Thyroid gland (tissue), 4 donors: ENCODE measurements around the gene NPEPPS. TPM values are rescaled to one million over a fixed set of nuclear protein-coding genes. Genes with fewer than 3 reads are reported as not detected.

Source experiments
- DNase-seq, 2 donors: peaks; one replicate each; pipeline ENCODE4 v3.0.0-alpha.2; 2019
- H3K27ac ChIP-seq, 3 donors: fragments of 200-600 bp; sonication (generic); 1 replicate in 2 of 3; 2 replicates in 1 of 3; pipeline ENCODE4 v1.5.1; 2016 to 2019; ENCODE audit warnings: mild to moderate bottlenecking in 1 of 3, moderate library complexity in 1 of 3
- H3K27me3 ChIP-seq: fragments of 200-600 bp; sonication (generic); one replicate; pipeline ENCODE4 v1.5.1; 2019
- H3K36me3 ChIP-seq, 2 donors: fragments of 200-600 bp; sonication (generic); one replicate each; pipeline ENCODE4 v1.5.1; 2016 to 2019
- H3K4me1 ChIP-seq, 2 donors: fragments of 200-600 bp; sonication (generic); one replicate each; pipeline ENCODE4 v1.5.1; 2017 to 2019
- H3K4me3 ChIP-seq, 3 donors: fragments of 200-600 bp; sonication (generic); replicated peaks in 1 of 3; 1 replicate in 2 of 3; 2 replicates in 1 of 3; pipeline ENCODE4 v1.5.1; 2016; ENCODE audit warnings: mild to moderate bottlenecking in 1 of 3
- H3K9me3 ChIP-seq: fragments of 200-600 bp; sonication (generic); one replicate; pipeline ENCODE4 v1.5.1; 2017
- CTCF ChIP-seq, 6 experiments: fragments of 200-600 bp in 3 of 6; fragments of 450-650 bp in 3 of 6; sonication (generic) in 3 of 6; IDR thresholded peaks; one replicate each; pipeline ENCODE4 v1.5.1; 2016 to 2019; ENCODE audit warnings: antibody characterized with exemption in 6 of 6, mild to moderate bottlenecking in 2 of 6, inconsistent platforms in 1 of 6, moderate library complexity in 1 of 6
- POLR2A ChIP-seq, 2 donors: fragments of 450-650 bp; IDR thresholded peaks; one replicate each; pipeline ENCODE4 v1.6.1; 2017; ENCODE audit warnings: antibody characterized with exemption in 2 of 2, mild to moderate bottlenecking in 2 of 2, moderate library complexity in 1 of 2
- WGBS, 2 donors: methylation state at CpG; one replicate each; pipeline ENCODE4 v1.1.5; 2017; 5-methylcytosine and 5-hydroxymethylcytosine counted together
- intact Hi-C: fragments of 100-400 bp; cut with DNase I; formaldehyde crosslinking; loops from one replicate; pipeline ENCODE4 v1.15.1; 2023
- total RNA-seq, 4 donors: library from RNA; depleted of rRNA; stranded (reverse); fragments of >200 nt; gene quantifications; one replicate each; pipeline ENCODE4 v1.2.3, GENCODE V29; 2016

Gene NPEPPS
- total RNA-seq, 4 donors from 2014 or later: 78.9 to 150 (median 111) TPM

- no peak for DNase-seq
- intact Hi-C loops: loop anchor here (10.0 kb wide), 1 partner anchor 390 kb away; no protein-coding TSS in a partner anchor
- Histone ChIP-seq H3K27ac (peak overlapping the region; percentile 0 to 71 (median 69)), H3K36me3 (peaks cover 4 to 9% of the 10 kb centered on the region in 2 donors), H3K9me3 (no peaks in the 10 kb centered on the region), H3K4me3 (no peak overlapping the region), H3K4me1 (peaks cover 21 to 39% of the 10 kb centered on the region in 2 donors), H3K27me3 (no peaks in the 10 kb centered on the region)
- 0 to 78% methylated on average over 1 of the region's 1 CpG for WGBS, 2 donors
- TF ChIP-seq CTCF (IDR thresholded peaks at IDR 0.05) (no peak), POLR2A (IDR thresholded peaks at IDR 0.05) (no peak)
These were observed 93.8 kb downstream of the NPEPPS start for GRCh38 chr17:47624727-47625068.

GRCh38 chr17:47628014-47628566 is 97.2 kb downstream of the NPEPPS start:
- WGBS, 2 donors: 96 to 98% methylated on average over 8 of the region's 8 CpGs
- Histone ChIP-seq H3K9me3 (no peaks in the 10 kb centered on the region), H3K4me1 (peaks cover 9 to 21% of the 10 kb centered on the region in 2 donors), H3K27me3 (no peaks in the 10 kb centered on the region), H3K36me3 (no peaks in the 10 kb centered on the region), H3K4me3 (no peak overlapping the region), H3K27ac (no peak overlapping the region)
- intact Hi-C loops: loop anchor here (10.0 kb wide), 1 partner anchor 393 kb away; no protein-coding TSS in a partner anchor
- DNase-seq: no peak
- TF ChIP-seq POLR2A (IDR thresholded peaks at IDR 0.05) (no peak), CTCF (IDR thresholded peaks at IDR 0.05) (no peak)

GRCh38 chr17:47629826-47630225 is 98.9 kb downstream of the NPEPPS start:
- Histone ChIP-seq H3K27me3 (no peaks in the 10 kb centered on the region), H3K27ac (no peak overlapping the region), H3K4me1 (peaks cover 0 to 17% of the 10 kb centered on the region in 2 donors), H3K36me3 (no peaks in the 10 kb centered on the region), H3K9me3 (no peaks in the 10 kb centered on the region), H3K4me3 (no peak overlapping the region)
- 72 to 78% methylated on average over 5 of the region's 5 CpGs for WGBS, 2 donors
- TF ChIP-seq CTCF (IDR thresholded peaks at IDR 0.05): no peak
- no peak for TF ChIP-seq POLR2A (IDR thresholded peaks at IDR 0.05)
- DNase-seq: no peak
- intact Hi-C loops: loop anchor here (10.0 kb wide), 1 partner anchor 395 kb away; no protein-coding TSS in a partner anchor

- no peak for TF ChIP-seq POLR2A (IDR thresholded peaks at IDR 0.05)
- TF ChIP-seq CTCF (IDR thresholded peaks at IDR 0.05): no peak
- intact Hi-C loops: no loop called here
- no peak overlapping the region for H3K27ac ChIP-seq
- H3K27me3 ChIP-seq: no peaks in the 10 kb centered on the region
- no peaks in the 10 kb centered on the region for H3K9me3 ChIP-seq
- no peaks in the 10 kb centered on the region for H3K36me3 ChIP-seq
- WGBS, 2 donors: 89 to 90% methylated on average over 2 of the region's 2 CpGs
- no peak for DNase-seq
- H3K4me1 ChIP-seq: peaks cover 0 to 12% of the 10 kb centered on the region in 2 donors
- no peak overlapping the region for H3K4me3 ChIP-seq
These were observed 99.7 kb downstream of the NPEPPS start for GRCh38 chr17:47630614-47631013.

GRCh38 chr17:47632991-47633390 is 102.1 kb downstream of the NPEPPS start:
- H3K4me3 ChIP-seq: no peak overlapping the region
- TF ChIP-seq CTCF (IDR thresholded peaks at IDR 0.05) (no peak), POLR2A (IDR thresholded peaks at IDR 0.05) (no peak)
- no peak for DNase-seq
- 95 to 100% methylated on average over 3 of the region's 3 CpGs for WGBS, 2 donors
- intact Hi-C loops: no loop called here
- H3K27me3 ChIP-seq: no peaks in the 10 kb centered on the region
- H3K4me1 ChIP-seq: no peaks in the 10 kb centered on the region
- H3K36me3 ChIP-seq: no peaks in the 10 kb centered on the region
- no peaks in the 10 kb centered on the region for H3K9me3 ChIP-seq
- no peak overlapping the region for H3K27ac ChIP-seq
